Activated T-cell treated with anti-CD3 and anti-CD28 coated beads, Interleukin-2, amount 50 U/mL, for 4 hours (primary cell): ENCODE data around the gene ATAD2B. TPM values are rescaled to one million over a fixed set of nuclear protein-coding genes. Genes with fewer than 3 reads are reported as not detected.

Experiments
- ATAC-seq, 2 donors: fragments of 200-7000 bp; cut with Tn5 transposase; one replicate each; pipeline ENCODE4 v1.10.0; 2021
- DNase-seq: peaks from one replicate; pipeline ENCODE4 v3.0.0-alpha.2; 2020
- H3K27me3 Mint-ChIP-seq: one replicate; pipeline ENCODE4 v1.8.0; 2021; ENCODE audit warnings: low read depth, mixed read lengths
- H3K36me3 Mint-ChIP-seq: one replicate; pipeline ENCODE4 v1.8.0; 2022; ENCODE audit warnings: mixed read lengths; ENCODE audit not compliant: insufficient read depth
- H3K4me1 Mint-ChIP-seq: one replicate; pipeline ENCODE4 v1.8.0; 2021; ENCODE audit warnings: low read depth, mixed read lengths
- H3K4me3 Mint-ChIP-seq: one replicate; pipeline ENCODE4 v1.8.0; 2021; ENCODE audit warnings: mild to moderate bottlenecking, moderate library complexity, mixed read lengths
- H3K9me3 Mint-ChIP-seq: one replicate; pipeline ENCODE4 v1.8.0; 2021; ENCODE audit warnings: mixed read lengths
- total RNA-seq, 3 donors: library from RNA; stranded (reverse); gene quantifications; one replicate each; pipeline ENCODE4 v1.2.1, GENCODE V29; 2021

ATAD2B gene
- total RNA-seq, 3 donors from 2014 or later: 12.5 to 15.4 (median 13.2) TPM

- no peaks in the 10 kb centered on the region for H3K27me3 Mint-ChIP-seq
- ATAC-seq: no peak
- H3K4me3 Mint-ChIP-seq: no peak overlapping the region
- no peaks in the 10 kb centered on the region for H3K4me1 Mint-ChIP-seq
- H3K9me3 Mint-ChIP-seq: peaks cover 5% of the 10 kb centered on the region
- peaks cover 25% of the 10 kb centered on the region for H3K36me3 Mint-ChIP-seq
- DNase-seq: no peak
Measured at GRCh38 chr2:23836971-23837565, 89.9 kb downstream of the ATAD2B start.

GRCh38 chr2:23836505-23836904, 90.4 kb downstream of the ATAD2B start:
- Mint-ChIP-seq H3K36me3 (peaks cover 24% of the 10 kb centered on the region), H3K27me3 (no peaks in the 10 kb centered on the region), H3K4me1 (no peaks in the 10 kb centered on the region), H3K9me3 (peaks cover 5% of the 10 kb centered on the region), H3K4me3 (no peak overlapping the region)
- ATAC-seq (no peak), DNase-seq (no peak)

- Mint-ChIP-seq H3K4me3 (no peak overlapping the region), H3K4me1 (no peaks in the 10 kb centered on the region), H3K9me3 (peaks cover 5% of the 10 kb centered on the region), H3K36me3 (peaks cover 23% of the 10 kb centered on the region), H3K27me3 (no peaks in the 10 kb centered on the region)
- ATAC-seq (no peak), DNase-seq (no peak)
Measured at GRCh38 chr2:23835988-23836387, 90.9 kb downstream of the ATAD2B start.

- Mint-ChIP-seq H3K4me1 (no peaks in the 10 kb centered on the region), H3K9me3 (peaks cover 4% of the 10 kb centered on the region), H3K4me3 (no peak overlapping the region), H3K27me3 (no peaks in the 10 kb centered on the region), H3K36me3 (peaks cover 19% of the 10 kb centered on the region)
- ATAC-seq: no peak
- DNase-seq: no peak
Measured at GRCh38 chr2:23835423-23835822, 91.5 kb downstream of the ATAD2B start.

DNA sequence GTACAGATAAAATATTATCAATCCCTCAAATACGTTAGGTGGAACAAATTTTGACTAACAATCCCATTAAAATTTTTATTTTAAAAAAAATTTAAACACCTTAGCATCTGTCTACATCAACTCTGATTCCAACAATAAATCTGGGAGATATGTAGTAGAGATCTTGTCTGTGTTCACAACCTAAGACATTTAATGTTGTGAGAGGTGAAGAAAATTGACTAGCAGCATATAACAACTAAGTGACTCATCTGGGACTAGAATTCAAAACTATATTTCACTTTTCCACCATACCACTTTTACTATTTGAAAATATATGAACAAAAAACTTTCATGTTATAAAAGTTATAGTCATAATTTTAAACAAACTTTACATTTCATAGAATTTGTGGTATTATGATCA, 97.9 kb downstream of the ATAD2B start:
- Mint-ChIP-seq H3K9me3 (no peaks in the 10 kb centered on the region), H3K27me3 (no peaks in the 10 kb centered on the region), H3K4me1 (no peaks in the 10 kb centered on the region), H3K4me3 (no peak overlapping the region), H3K36me3 (peaks cover 7% of the 10 kb centered on the region)
- DNase-seq (no peak), ATAC-seq (no peak)

- no peak overlapping the region for H3K4me3 Mint-ChIP-seq
- DNase-seq (no peak), ATAC-seq (no peak)
- H3K27me3 Mint-ChIP-seq: no peaks in the 10 kb centered on the region
- peaks cover 7% of the 10 kb centered on the region for H3K36me3 Mint-ChIP-seq
- H3K4me1 Mint-ChIP-seq: no peaks in the 10 kb centered on the region
- no peaks in the 10 kb centered on the region for H3K9me3 Mint-ChIP-seq
Measured at GRCh38 chr2:23828256-23828980, 98.5 kb downstream of the ATAD2B start.

DNA sequence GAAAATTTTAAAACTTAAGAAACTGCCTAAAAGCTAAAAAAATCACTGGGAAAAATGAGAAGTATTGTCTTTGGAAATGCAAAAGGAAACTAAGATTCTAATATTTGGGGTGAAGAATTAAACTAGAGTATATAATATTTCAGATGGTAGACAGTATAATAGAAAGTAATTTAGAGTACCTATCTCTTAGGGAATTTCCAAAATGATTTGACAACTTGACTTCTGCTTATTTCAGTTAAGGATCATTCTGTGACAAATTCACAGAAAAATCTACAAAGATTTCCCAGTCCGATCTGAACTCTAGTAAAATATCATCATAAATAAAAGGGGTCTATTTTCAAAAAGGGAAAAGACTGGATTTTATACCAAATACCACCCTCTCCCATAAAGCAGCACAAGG, 99.6 kb downstream of the ATAD2B start:
- no peaks in the 10 kb centered on the region for H3K4me1 Mint-ChIP-seq
- H3K4me3 Mint-ChIP-seq: no peak overlapping the region
- no peaks in the 10 kb centered on the region for H3K9me3 Mint-ChIP-seq
- DNase-seq: no peak
- H3K27me3 Mint-ChIP-seq: no peaks in the 10 kb centered on the region
- peaks cover 3% of the 10 kb centered on the region for H3K36me3 Mint-ChIP-seq
- no peak for ATAC-seq

- DNase-seq (no peak), ATAC-seq (no peak)
- no peaks in the 10 kb centered on the region for H3K9me3 Mint-ChIP-seq
- no peaks in the 10 kb centered on the region for H3K4me1 Mint-ChIP-seq
- no peaks in the 10 kb centered on the region for H3K27me3 Mint-ChIP-seq
- no peak overlapping the region for H3K4me3 Mint-ChIP-seq
- peaks cover 3% of the 10 kb centered on the region for H3K36me3 Mint-ChIP-seq
Measured at GRCh38 chr2:23826771-23827170, 100.2 kb downstream of the ATAD2B start.

DNA sequence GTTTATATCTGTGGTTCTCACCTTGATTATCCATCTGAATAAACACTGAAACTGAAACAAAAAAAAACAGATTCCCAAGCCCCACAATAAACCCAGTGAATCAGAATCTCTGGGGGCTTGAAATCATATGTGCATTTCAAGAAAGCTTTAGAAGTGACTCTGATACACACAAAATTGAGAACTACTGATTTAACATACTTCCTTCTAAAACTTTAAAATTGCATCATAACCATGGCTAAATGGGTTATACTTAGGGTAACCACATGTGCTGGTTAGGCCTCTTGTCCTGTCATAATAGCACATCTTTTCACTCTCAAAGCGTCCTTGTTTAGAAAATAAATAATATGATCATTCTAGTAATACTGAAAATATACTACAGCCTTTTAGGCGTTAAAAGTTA, 100.9 kb downstream of the ATAD2B start:
- Mint-ChIP-seq H3K4me3 (no peak overlapping the region), H3K36me3 (peaks cover 3% of the 10 kb centered on the region), H3K9me3 (no peaks in the 10 kb centered on the region), H3K27me3 (no peaks in the 10 kb centered on the region), H3K4me1 (no peaks in the 10 kb centered on the region)
- ATAC-seq (no peak), DNase-seq (no peak)

GRCh38 chr2:23824777-23825212, 102.1 kb downstream of the ATAD2B start:
- DNase-seq (no peak), ATAC-seq (no peak)
- no peaks in the 10 kb centered on the region for H3K36me3 Mint-ChIP-seq
- H3K27me3 Mint-ChIP-seq: no peaks in the 10 kb centered on the region
- H3K4me3 Mint-ChIP-seq: no peak overlapping the region
- no peaks in the 10 kb centered on the region for H3K4me1 Mint-ChIP-seq
- H3K9me3 Mint-ChIP-seq: no peaks in the 10 kb centered on the region

DNA sequence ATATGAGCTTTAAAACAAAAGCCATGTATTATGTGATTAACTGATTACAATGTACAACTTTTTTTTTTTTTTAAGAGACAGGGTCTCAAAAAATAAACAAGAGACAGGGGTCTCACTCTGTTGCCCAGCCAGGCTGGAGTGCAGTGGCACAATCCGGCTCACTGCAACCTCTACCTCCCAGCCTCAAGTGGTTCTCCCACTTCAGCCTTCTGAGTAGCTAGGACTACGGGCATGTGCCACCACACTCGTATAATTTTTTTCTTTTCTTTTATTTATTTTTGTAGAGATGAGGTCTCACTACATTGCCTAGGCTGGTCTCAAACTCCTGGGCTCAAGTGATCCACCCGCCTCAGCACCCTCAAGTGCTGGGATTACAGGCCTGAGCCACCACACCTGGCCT, 103.1 kb downstream of the ATAD2B start:
- H3K4me1 Mint-ChIP-seq: no peaks in the 10 kb centered on the region
- ATAC-seq (no peak), DNase-seq (no peak)
- H3K36me3 Mint-ChIP-seq: no peaks in the 10 kb centered on the region
- no peaks in the 10 kb centered on the region for H3K9me3 Mint-ChIP-seq
- no peak overlapping the region for H3K4me3 Mint-ChIP-seq
- H3K27me3 Mint-ChIP-seq: no peaks in the 10 kb centered on the region

DNA sequence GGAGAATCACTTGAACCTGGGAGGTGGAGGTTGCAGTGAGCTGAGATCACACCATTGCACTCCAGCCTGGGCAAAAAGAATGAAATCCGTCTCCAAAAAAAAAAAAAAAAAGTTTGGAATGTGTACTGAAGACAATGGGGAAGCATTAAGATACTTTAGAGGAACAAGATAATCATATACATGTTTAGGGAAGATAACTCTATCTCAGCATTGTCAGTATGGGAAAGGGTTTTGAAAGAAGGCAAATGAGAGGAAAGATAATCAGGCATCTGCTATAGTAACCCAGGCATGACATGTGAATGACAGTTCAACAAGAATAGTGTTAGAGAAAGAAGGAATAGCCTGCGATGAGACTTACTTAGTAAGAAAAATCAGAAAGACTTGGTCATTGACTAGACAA, 112.0 kb downstream of the ATAD2B start:
- DNase-seq (no peak), ATAC-seq (no peak)
- Mint-ChIP-seq H3K4me3 (no peak overlapping the region), H3K9me3 (no peaks in the 10 kb centered on the region), H3K36me3 (peaks cover 20% of the 10 kb centered on the region), H3K27me3 (no peaks in the 10 kb centered on the region), H3K4me1 (no peaks in the 10 kb centered on the region)

- Mint-ChIP-seq H3K4me3 (no peak overlapping the region), H3K9me3 (no peaks in the 10 kb centered on the region), H3K4me1 (no peaks in the 10 kb centered on the region), H3K36me3 (peaks cover 24% of the 10 kb centered on the region), H3K27me3 (no peaks in the 10 kb centered on the region)
- ATAC-seq (no peak), DNase-seq (no peak)
Measured at GRCh38 chr2:23813438-23813837, 113.5 kb downstream of the ATAD2B start.

DNA sequence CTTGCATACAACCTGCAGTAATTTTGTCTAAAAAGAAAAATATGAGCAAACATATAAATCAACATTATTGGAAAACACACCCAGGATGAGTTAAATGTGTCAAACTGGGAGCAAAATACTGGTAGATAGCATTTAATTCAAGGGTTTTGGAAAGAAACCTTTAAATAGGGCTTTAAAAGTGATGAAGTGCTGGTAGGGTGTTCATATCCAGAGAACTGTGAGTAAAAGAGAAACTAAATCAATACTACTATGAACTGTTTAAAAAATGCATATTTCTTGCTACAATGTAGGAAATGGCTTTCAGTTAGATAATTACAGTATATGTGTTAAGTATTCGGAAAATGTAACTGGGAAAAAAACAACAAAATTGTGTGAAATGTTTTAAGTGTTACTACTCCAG, 117.8 kb downstream of the ATAD2B start:
- peaks cover 27% of the 10 kb centered on the region for H3K36me3 Mint-ChIP-seq
- no peaks in the 10 kb centered on the region for H3K4me1 Mint-ChIP-seq
- no peak for ATAC-seq
- no peak overlapping the region for H3K4me3 Mint-ChIP-seq
- no peaks in the 10 kb centered on the region for H3K27me3 Mint-ChIP-seq
- no peak for DNase-seq
- H3K9me3 Mint-ChIP-seq: no peaks in the 10 kb centered on the region

GRCh38 chr2:23806665-23807249, 120.2 kb downstream of the ATAD2B start:
- ATAC-seq: no peak
- no peak overlapping the region for H3K4me3 Mint-ChIP-seq
- H3K36me3 Mint-ChIP-seq: peaks cover 23% of the 10 kb centered on the region

More at GRCh38 chr2:23806665-23807249, 120.2 kb downstream of the ATAD2B start:
- Mint-ChIP-seq H3K27me3 (no peaks in the 10 kb centered on the region), H3K9me3 (no peaks in the 10 kb centered on the region), H3K4me1 (no peaks in the 10 kb centered on the region)
- DNase-seq: no peak
